ENCODE data around the gene NR4A3.

GRCh38 chr9:99782962-99783718 lies 38.5 kb upstream of the NR4A3 start:
- TF ChIP-seq POLR2A (IDR thresholded peaks at IDR 0.05; ENCODE audit: low read depth, low read length) = no peak
- no peak for TF ChIP-seq POLR2AphosphoS5 (IDR thresholded peaks at IDR 0.05; ENCODE audit: low read depth, low read length)
- peak; percentile 49; the same call in 1 of the 2 replicates for TF ChIP-seq SPI1 (IDR thresholded peaks at IDR 0.05; ENCODE audit: low read depth, low read length)

Data from GM12891 (cell line).